Neuronal stem cell (in vitro differentiated cells): ENCODE measurements around the gene F12.
"Not testable (repeated sequence)": the region's sequence is repeated elsewhere in the genome, so short reads cannot be mapped to it uniquely, and the experiment has no call there.

Experiments
- DNase-seq: peaks from one replicate; pipeline ENCODE4 v3.0.0-alpha.2; 2013; ENCODE audit warnings: low spot score
- H2AFZ ChIP-seq: one replicate; pipeline ENCODE4 v1.6.1; 2013; ENCODE audit warnings: mild to moderate bottlenecking, low read length, inconsistent platforms
- H2AK5ac ChIP-seq: 2 replicates; pipeline ENCODE4 v1.6.1; 2013; ENCODE audit warnings: low read depth, mild to moderate bottlenecking, inconsistent platforms, low read length, moderate library complexity, mixed read lengths
- H2BK120ac ChIP-seq: 2 replicates; pipeline ENCODE4 v1.6.1; 2013; ENCODE audit warnings: low read depth, mild to moderate bottlenecking, inconsistent platforms, low read length, moderate library complexity, mixed read lengths
- H2BK12ac ChIP-seq: one replicate; pipeline ENCODE4 v1.6.1; 2013; ENCODE audit warnings: low read length, inconsistent platforms
- H2BK15ac ChIP-seq: 2 replicates; pipeline ENCODE4 v1.6.1; 2013; ENCODE audit warnings: mild to moderate bottlenecking, low read length, inconsistent platforms, mixed read lengths
- H2BK5ac ChIP-seq: one replicate; pipeline ENCODE4 v1.6.1; 2013; ENCODE audit warnings: inconsistent platforms, mild to moderate bottlenecking, low read length, moderate library complexity
- H3K14ac ChIP-seq: one replicate; pipeline ENCODE4 v1.6.1; 2013; ENCODE audit warnings: low read length, inconsistent platforms
- H3K18ac ChIP-seq: 2 replicates; pipeline ENCODE4 v1.6.1; 2013; ENCODE audit warnings: low read length, inconsistent platforms
- H3K23ac ChIP-seq: 2 replicates; pipeline ENCODE4 v1.6.1; 2013; ENCODE audit warnings: low read depth, mild to moderate bottlenecking, mixed read lengths, low read length, inconsistent platforms; ENCODE audit not compliant: poor library complexity
- H3K27ac ChIP-seq: replicated peaks from 3 replicates; pipeline ENCODE4 v1.5.1; 2013; ENCODE audit warnings: low read length, inconsistent platforms
- H3K27me3 ChIP-seq, 3 experiments: 2 replicates each; pipeline ENCODE4 v1.6.1; 2013; ENCODE audit warnings: low read length in 3 of 3, mild to moderate bottlenecking in 2 of 3, inconsistent platforms in 1 of 3, low read depth in 1 of 3, mixed read lengths in 1 of 3, moderate library complexity in 1 of 3; ENCODE audit not compliant: control insufficient read depth in 3 of 3, insufficient read depth in 3 of 3
- H3K36me3 ChIP-seq, 2 donors: replicated peaks in 1 of 2; 2 replicates each; pipeline ENCODE4 v1.6.1; 2013; ENCODE audit warnings: low read length in 2 of 2; ENCODE audit not compliant: control insufficient read depth in 2 of 2, insufficient read depth in 2 of 2
- H3K4ac ChIP-seq: 2 replicates; pipeline ENCODE4 v1.6.1; 2013; ENCODE audit warnings: inconsistent platforms, mild to moderate bottlenecking, low read length, moderate library complexity
- H3K4me1 ChIP-seq, 2 donors: 1 replicate in 1 of 2; 2 replicates in 1 of 2; pipeline ENCODE4 v1.6.1; 2013; ENCODE audit warnings: low read length in 2 of 2, low read depth in 1 of 2; ENCODE audit not compliant: control insufficient read depth in 2 of 2, insufficient read depth in 1 of 2
- H3K4me2 ChIP-seq: one replicate; pipeline ENCODE4 v1.6.1; 2013; ENCODE audit warnings: mild to moderate bottlenecking, low read length, inconsistent platforms; ENCODE audit not compliant: insufficient read depth, poor library complexity, severe bottlenecking
- H3K4me3 ChIP-seq, 2 donors: 2 replicates each; pipeline ENCODE4 v1.5.1; 2013; ENCODE audit warnings: low read length in 2 of 2, mild to moderate bottlenecking in 2 of 2, inconsistent platforms in 1 of 2, moderate library complexity in 1 of 2
- H3K79me1 ChIP-seq: one replicate; pipeline ENCODE4 v1.6.1; 2013; ENCODE audit warnings: low read depth, mild to moderate bottlenecking, inconsistent platforms, low read length, moderate library complexity
- H3K9ac ChIP-seq: one replicate; pipeline ENCODE4 v1.6.1; 2013; ENCODE audit warnings: mild to moderate bottlenecking, low read depth, low read length, inconsistent platforms; ENCODE audit not compliant: poor library complexity
- H3K9me3 ChIP-seq, 2 donors: replicated peaks in 1 of 2; 2 replicates each; pipeline versions ENCODE3 to v1.6.1; 2013; ENCODE audit warnings: low read length in 2 of 2, mild to moderate bottlenecking in 2 of 2, inconsistent platforms in 1 of 2, low read depth in 1 of 2, mixed read lengths in 1 of 2, moderate library complexity in 1 of 2; ENCODE audit not compliant: control insufficient read depth in 2 of 2, insufficient read depth in 1 of 2
- H4K8ac ChIP-seq: one replicate; pipeline ENCODE4 v1.6.1; 2013; ENCODE audit warnings: low read depth, mild to moderate bottlenecking, inconsistent platforms, low read length, moderate library complexity
- H4K91ac ChIP-seq: one replicate; pipeline ENCODE4 v1.6.1; 2013; ENCODE audit warnings: low read length, low read depth, mild to moderate bottlenecking, inconsistent platforms; ENCODE audit not compliant: poor library complexity
- WGBS, 2 donors: extraction: QIAGEN DNeasy Blood & Tissue Kit; methylation state at CpG; one replicate each; pipeline ENCODE4 v1.1.7; 2013; ENCODE audit warnings: missing lambda C conversion rate in 2 of 2, mixed read lengths in 1 of 2; ENCODE audit not compliant: insufficient read length in 2 of 2, insufficient replicate concordance in 1 of 2; ENCODE audit errors: extremely low coverage in 2 of 2; 5-methylcytosine and 5-hydroxymethylcytosine counted together

F12 gene

DNA sequence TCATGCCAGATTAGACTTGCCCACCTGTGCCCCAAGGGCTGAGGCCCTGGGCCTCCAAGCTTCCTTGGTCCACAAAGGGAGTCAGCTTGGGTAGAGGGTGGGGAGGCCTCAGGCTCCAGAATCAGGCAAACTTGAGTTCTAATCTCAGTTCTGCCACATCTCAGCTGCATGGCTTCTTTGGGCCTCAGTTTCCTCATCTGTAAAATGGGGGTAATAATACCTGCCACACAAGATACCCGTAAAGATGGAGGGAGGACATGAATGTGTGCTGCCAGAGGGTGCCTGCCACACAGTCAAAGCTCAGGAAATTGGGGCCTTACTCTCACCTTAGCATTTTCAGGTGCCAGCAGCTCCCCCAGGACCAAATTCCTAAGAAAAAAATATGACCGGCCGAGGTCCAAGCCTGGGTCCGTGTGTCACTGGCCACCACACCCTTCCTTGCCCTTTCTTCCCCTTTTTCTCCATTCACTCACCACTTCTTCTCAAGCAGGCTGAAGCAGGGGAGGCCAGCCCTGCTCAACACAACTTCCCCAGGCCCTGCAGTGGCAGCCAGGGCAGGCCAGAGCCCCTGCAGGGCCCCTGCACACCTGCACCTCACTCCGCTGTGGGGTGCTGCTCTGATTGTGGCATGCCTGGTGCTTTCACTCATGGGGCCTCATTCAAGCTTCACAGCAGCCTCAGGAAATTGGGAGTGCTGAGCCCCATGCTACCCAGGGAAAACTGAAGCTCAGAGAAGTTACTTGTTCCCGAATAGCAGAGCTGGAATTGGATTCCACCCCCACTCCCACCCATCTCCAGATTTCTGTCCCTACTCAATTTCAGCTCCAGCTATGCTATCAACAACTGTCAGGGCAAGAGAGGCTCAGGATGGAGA lies 47.7 kb downstream of the F12 start:
- H3K27me3 ChIP-seq = peaks cover 0 to 14% (median 9%) of the 10 kb centered on the region in 3 experiments
- no peaks in the 10 kb centered on the region for H3K9me3 ChIP-seq
- H3K23ac ChIP-seq = no peak overlapping the region
- H2BK5ac ChIP-seq = no peak overlapping the region
- no peak overlapping the region for H3K4me3 ChIP-seq
- H3K4ac ChIP-seq = no peak overlapping the region
- DNase-seq = no peak
- H3K4me2 ChIP-seq = no peak overlapping the region
- no CpG with 5 or more reads among the region's 6 CpGs for WGBS, 2 donors
- no peak overlapping the region for H2BK120ac ChIP-seq
- no peak overlapping the region for H3K9ac ChIP-seq
- H4K91ac ChIP-seq = no peak overlapping the region
- no peaks in the 10 kb centered on the region for H3K79me1 ChIP-seq
- peak overlapping the region; percentile 66 for H3K18ac ChIP-seq
- peak overlapping the region; percentile 93 for H2BK15ac ChIP-seq
- peak overlapping the region; percentile 16 for H2AK5ac ChIP-seq
- no peak overlapping the region for H3K27ac ChIP-seq
- peak overlapping the region; percentile 93 for H2BK12ac ChIP-seq
- peak overlapping the region; percentile 93 for H2AFZ ChIP-seq
- no peaks in the 10 kb centered on the region for H3K36me3 ChIP-seq
- no peak overlapping the region for H4K8ac ChIP-seq
- H3K14ac ChIP-seq = no peak overlapping the region
- H3K4me1 ChIP-seq = peaks cover 13 to 54% of the 10 kb centered on the region in 2 donors

DNA sequence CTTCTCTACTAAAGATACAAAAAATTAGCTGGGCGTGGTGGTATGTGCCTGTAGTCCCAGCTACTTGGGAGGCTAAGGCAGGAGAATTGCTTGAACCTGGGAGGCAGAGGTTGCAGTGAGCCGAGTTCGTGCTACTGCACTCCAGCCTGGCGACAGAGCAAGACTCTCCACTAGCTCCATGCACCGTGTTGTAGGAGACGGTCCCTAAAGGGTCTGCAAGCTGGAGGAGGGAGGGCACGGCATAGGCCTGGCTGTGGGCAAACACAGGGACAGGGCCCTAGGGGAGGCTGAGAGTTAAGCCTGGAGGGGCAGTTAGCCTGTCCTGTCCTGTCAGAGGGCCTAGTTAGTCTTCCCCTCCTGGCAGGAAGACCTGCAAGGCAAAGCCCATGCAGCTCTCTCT lies 48.6 kb downstream of the F12 start:
- Histone ChIP-seq H3K4me1 (peaks cover 7 to 45% of the 10 kb centered on the region in 2 donors), H3K27me3 (peaks cover 0 to 14% (median 12%) of the 10 kb centered on the region in 3 experiments), H2BK15ac (peak overlapping the region; percentile 62), H2BK12ac (peak overlapping the region; percentile 14)
- not testable (repeated sequence) for H3K4me3 ChIP-seq, H3K27ac ChIP-seq, DNase-seq, H3K23ac ChIP-seq, H2AFZ ChIP-seq, H3K18ac ChIP-seq, H3K79me1 ChIP-seq, H4K91ac ChIP-seq, H3K14ac ChIP-seq, H4K8ac ChIP-seq, H2AK5ac ChIP-seq, H3K4ac ChIP-seq, H3K9me3 ChIP-seq, H3K4me2 ChIP-seq, H2BK120ac ChIP-seq, H3K9ac ChIP-seq, H3K36me3 ChIP-seq, H2BK5ac ChIP-seq
- no CpG with 5 or more reads among the region's 7 CpGs for WGBS, 2 donors

DNA sequence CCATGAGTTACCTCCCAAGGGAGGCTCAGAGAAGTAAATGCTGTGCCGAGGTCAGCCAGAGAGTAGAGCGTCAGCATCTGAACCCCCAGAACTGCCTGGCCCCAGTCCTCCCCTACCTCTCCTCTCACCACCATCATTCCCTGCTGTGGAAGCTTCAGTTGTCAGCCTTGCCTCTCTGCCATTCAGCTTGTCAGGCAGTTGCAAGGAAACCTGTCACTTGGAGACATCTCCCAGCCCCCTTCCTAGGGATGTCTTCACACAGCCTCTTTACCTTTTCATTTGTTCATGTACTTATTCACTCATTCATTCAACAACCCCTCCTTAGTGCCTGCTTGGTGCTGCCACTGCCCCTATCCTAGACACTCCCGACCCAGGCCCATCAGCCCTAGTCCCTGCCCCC lies 49.5 kb downstream of the F12 start:
- no peak for DNase-seq
- Histone ChIP-seq H3K4me1 (peaks cover 5 to 45% of the 10 kb centered on the region in 2 donors), H3K4me3 (no peak overlapping the region), H2AFZ (no peak overlapping the region), H2BK15ac (no peak overlapping the region), H2BK120ac (no peak overlapping the region), H2BK5ac (no peak overlapping the region), H3K23ac (no peak overlapping the region), H2AK5ac (peak overlapping the region; percentile 11), H3K27me3 (peaks cover 0 to 14% (median 12%) of the 10 kb centered on the region in 3 experiments), H3K18ac (no peak overlapping the region), H4K8ac (no peak overlapping the region), H3K79me1 (no peaks in the 10 kb centered on the region), H3K9me3 (no peaks in the 10 kb centered on the region), H3K27ac (no peak overlapping the region), H2BK12ac (no peak overlapping the region), H3K36me3 (no peaks in the 10 kb centered on the region), H3K9ac (no peak overlapping the region), H4K91ac (no peak overlapping the region), H3K4ac (no peak overlapping the region), H3K14ac (no peak overlapping the region), H3K4me2 (no peak overlapping the region)
- WGBS, 2 donors = no CpG with 5 or more reads among the region's 3 CpGs

DNA sequence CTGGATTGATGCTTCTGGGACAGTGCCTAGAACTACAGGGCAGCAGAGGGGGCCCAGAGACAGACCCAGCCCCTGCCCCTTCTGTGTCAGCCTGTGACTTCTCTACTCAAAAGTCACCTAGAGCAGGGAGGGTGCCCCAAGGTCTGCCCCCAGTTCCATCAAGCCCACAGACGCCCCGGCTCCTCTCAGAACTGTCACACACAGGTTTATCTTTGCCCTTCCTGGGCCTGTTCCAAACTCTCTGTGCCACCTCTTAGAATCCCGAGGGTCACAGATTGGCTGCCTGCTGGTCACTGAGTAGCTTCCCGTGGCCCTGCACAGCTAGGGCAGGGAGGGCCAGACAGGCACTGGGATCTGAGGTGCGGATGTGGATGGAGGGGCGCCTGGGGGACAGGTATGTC lies 49.9 kb downstream of the F12 start:
- H2BK5ac ChIP-seq = no peak overlapping the region
- H3K9me3 ChIP-seq = no peaks in the 10 kb centered on the region
- no peaks in the 10 kb centered on the region for H3K36me3 ChIP-seq
- peak overlapping the region; percentile 11 for H2AK5ac ChIP-seq
- no peak overlapping the region for H3K14ac ChIP-seq
- no peak overlapping the region for H3K4me2 ChIP-seq
- no peak overlapping the region for H3K27ac ChIP-seq
- no peak overlapping the region for H2BK12ac ChIP-seq
- peaks cover 5 to 45% of the 10 kb centered on the region in 2 donors for H3K4me1 ChIP-seq
- H3K23ac ChIP-seq = no peak overlapping the region
- H3K18ac ChIP-seq = no peak overlapping the region
- H3K9ac ChIP-seq = no peak overlapping the region
- no peak overlapping the region for H3K4me3 ChIP-seq
- H2BK120ac ChIP-seq = no peak overlapping the region
- peak overlapping the region; percentile 39 for H2BK15ac ChIP-seq
- peaks cover 0 to 13% (median 12%) of the 10 kb centered on the region in 3 experiments for H3K27me3 ChIP-seq
- no CpG with 5 or more reads among the region's 6 CpGs for WGBS, 2 donors
- H4K91ac ChIP-seq = no peak overlapping the region
- peak overlapping the region; percentile 58 for H3K4ac ChIP-seq
- H2AFZ ChIP-seq = no peak overlapping the region
- no peak overlapping the region for H4K8ac ChIP-seq
- DNase-seq = no peak
- H3K79me1 ChIP-seq = no peaks in the 10 kb centered on the region
